Measurements from ENCODE around the gene DNER.
A peak's percentile ranks its signal among the peaks of the same experiment; 100 is the strongest.

The DNER gene

GRCh38 chr2:229417176-229417575 lies 297.2 kb downstream of the DNER start:
- DNase-seq (ENCODE audit: extremely low read depth, low read depth): no peak
- TF ChIP-seq CTCF (IDR thresholded peaks at IDR 0.05; ENCODE audit: low read depth, low read length): no peak

- no peak for TF ChIP-seq CTCF (IDR thresholded peaks at IDR 0.05; ENCODE audit: low read depth, low read length)
Observed at GRCh38 chr2:229416116-229416694, 298.1 kb downstream of the DNER start.

GRCh38 chr2:229414631-229415030 lies 299.7 kb downstream of the DNER start:
- TF ChIP-seq CTCF (IDR thresholded peaks at IDR 0.05; ENCODE audit: low read depth, low read length): no peak
- DNase-seq (ENCODE audit: extremely low read depth, low read depth): no peak

More at GRCh38 chr2:229416116-229416694, 298.1 kb downstream of the DNER start:
- DNase-seq (ENCODE audit: extremely low read depth, low read depth): peak; percentile 49

- no peak for DNase-seq (ENCODE audit: extremely low read depth, low read depth)
Observed at GRCh38 chr2:229412686-229413085, 301.7 kb downstream of the DNER start.

GRCh38 chr2:229410946-229411345 lies 303.4 kb downstream of the DNER start:
- TF ChIP-seq CTCF (IDR thresholded peaks at IDR 0.05; ENCODE audit: low read depth, low read length): no peak
- DNase-seq (ENCODE audit: extremely low read depth, low read depth): no peak

More at GRCh38 chr2:229412686-229413085, 301.7 kb downstream of the DNER start:
- TF ChIP-seq CTCF (IDR thresholded peaks at IDR 0.05; ENCODE audit: low read depth, low read length): no peak

GRCh38 chr2:229410264-229410663 lies 304.1 kb downstream of the DNER start:
- no peak for DNase-seq (ENCODE audit: extremely low read depth, low read depth)
- no peak for TF ChIP-seq CTCF (IDR thresholded peaks at IDR 0.05; ENCODE audit: low read depth, low read length)

GRCh38 chr2:229409751-229410181 lies 304.6 kb downstream of the DNER start:
- DNase-seq (ENCODE audit: extremely low read depth, low read depth): no peak
- no peak for TF ChIP-seq CTCF (IDR thresholded peaks at IDR 0.05; ENCODE audit: low read depth, low read length)
